HG03354 (cell line): ENCODE data around the gene UBTD1.

Experiments
- ATAC-seq: cut with Tn5 transposase; IDR thresholded peaks from one replicate; pipeline ENCODE4 v1.9.1; 2021; ENCODE audit warnings: mild to moderate bottlenecking; ENCODE audit not compliant: unreplicated experiment, poor library complexity, severe bottlenecking

UBTD1 gene

GRCh38 chr10:97532935-97533671, 34.4 kb downstream of the UBTD1 start:
- no peak for ATAC-seq

- ATAC-seq: no peak
Observed at GRCh38 chr10:97533888-97534287, 35.2 kb downstream of the UBTD1 start.

- ATAC-seq: no peak
Observed at GRCh38 chr10:97534746-97535367, 36.1 kb downstream of the UBTD1 start.

GRCh38 chr10:97537186-97537869, 38.6 kb downstream of the UBTD1 start:
- ATAC-seq: no peak

GRCh38 chr10:97538411-97538810, 39.7 kb downstream of the UBTD1 start:
- no peak for ATAC-seq

GRCh38 chr10:97538839-97539238, 40.1 kb downstream of the UBTD1 start:
- ATAC-seq: no peak

GRCh38 chr10:97539523-97540200, 40.9 kb downstream of the UBTD1 start:
- no peak for ATAC-seq

- no peak for ATAC-seq
Observed at GRCh38 chr10:97540669-97541500, 42.2 kb downstream of the UBTD1 start.

GRCh38 chr10:97542169-97543024, 43.7 kb downstream of the UBTD1 start:
- ATAC-seq: no peak

- ATAC-seq: no peak
Observed at GRCh38 chr10:97543025-97543546, 44.4 kb downstream of the UBTD1 start.

GRCh38 chr10:97546456-97547270, 47.9 kb downstream of the UBTD1 start:
- no peak for ATAC-seq

GRCh38 chr10:97547271-97547600, 48.5 kb downstream of the UBTD1 start:
- no peak for ATAC-seq

- no peak for ATAC-seq
Observed at GRCh38 chr10:97547962-97548361, 49.2 kb downstream of the UBTD1 start.

- no peak for ATAC-seq
Observed at GRCh38 chr10:97548828-97549455, 50.2 kb downstream of the UBTD1 start.

GRCh38 chr10:97549587-97550322, 51.0 kb downstream of the UBTD1 start:
- no peak for ATAC-seq

- no peak for ATAC-seq
Observed at GRCh38 chr10:97550336-97551149, 51.8 kb downstream of the UBTD1 start.
